SK-N-SH (cell line): Measurements from ENCODE around the gene CACNA1D.

Source experiments
- CTCF ChIP-seq: fragments of 200-600 bp; sonication (generic); IDR thresholded peaks from 2 replicates; pipeline ENCODE4 v1.6.1; 2017; ENCODE audit warnings: antibody characterized with exemption, mild to moderate bottlenecking, moderate library complexity
- ELF1 ChIP-seq: IDR thresholded peaks from 2 replicates; pipeline ENCODE4 v1.4.0; 2012
- EP300 ChIP-seq, 2 experiments: IDR thresholded peaks; 2 replicates each; pipeline versions ENCODE4 v1.4.0 to v1.6.1; 2012; ENCODE audit warnings: borderline replicate concordance in 1 of 2, low read depth in 1 of 2, low read length in 1 of 2
- GABPA ChIP-seq: IDR thresholded peaks from 2 replicates; pipeline ENCODE4 v1.4.0; 2012; ENCODE audit warnings: low read depth, mild to moderate bottlenecking
- JUND ChIP-seq: IDR thresholded peaks from 2 replicates; pipeline ENCODE4 v1.4.0; 2012
- MXI1 ChIP-seq: IDR thresholded peaks from 2 replicates; pipeline ENCODE4 v1.6.1; 2012; ENCODE audit warnings: mild to moderate bottlenecking, low read depth, low read length, improper control_type of control experiment
- POLR2AphosphoS5 ChIP-seq: IDR thresholded peaks from 2 replicates; pipeline ENCODE4 v1.6.1; 2012; ENCODE audit warnings: low read depth, low read length
- RAD21 ChIP-seq: IDR thresholded peaks from 2 replicates; pipeline ENCODE4 v1.6.1; 2012; ENCODE audit warnings: mild to moderate bottlenecking, low read length
- RCOR1 ChIP-seq: fragments of 150-350 bp; IDR thresholded peaks from 2 replicates; pipeline ENCODE4 v1.6.1; 2017; ENCODE audit warnings: antibody characterized with exemption, low read length
- RFX5 ChIP-seq: IDR thresholded peaks from 2 replicates; pipeline ENCODE4 v1.6.1; 2012; ENCODE audit warnings: mild to moderate bottlenecking, improper control_type of control experiment, low read length
- SMC3 ChIP-seq: IDR thresholded peaks from 2 replicates; pipeline ENCODE4 v1.6.1; 2012; ENCODE audit warnings: low read depth, low read length, improper control_type of control experiment
- TAF1 ChIP-seq: IDR thresholded peaks from 2 replicates; pipeline ENCODE4 v1.6.1; 2012; ENCODE audit warnings: low read depth, mild to moderate bottlenecking, low read length, moderate library complexity, borderline replicate concordance
- USF1 ChIP-seq: IDR thresholded peaks from 2 replicates; pipeline ENCODE4 v1.4.0; 2012; ENCODE audit warnings: low read depth, borderline replicate concordance
- TF ChIP-seq, protein P1 (sequence below): IDR thresholded peaks from 2 replicates; pipeline ENCODE4 v1.6.1; 2012; ENCODE audit warnings: mild to moderate bottlenecking, low read depth, low read length, moderate library complexity

GRCh38 chr3:53670721-53671120 is 176.3 kb downstream of the CACNA1D start:
- no peak for TF ChIP-seq CTCF
- TF ChIP-seq, protein P1, sequence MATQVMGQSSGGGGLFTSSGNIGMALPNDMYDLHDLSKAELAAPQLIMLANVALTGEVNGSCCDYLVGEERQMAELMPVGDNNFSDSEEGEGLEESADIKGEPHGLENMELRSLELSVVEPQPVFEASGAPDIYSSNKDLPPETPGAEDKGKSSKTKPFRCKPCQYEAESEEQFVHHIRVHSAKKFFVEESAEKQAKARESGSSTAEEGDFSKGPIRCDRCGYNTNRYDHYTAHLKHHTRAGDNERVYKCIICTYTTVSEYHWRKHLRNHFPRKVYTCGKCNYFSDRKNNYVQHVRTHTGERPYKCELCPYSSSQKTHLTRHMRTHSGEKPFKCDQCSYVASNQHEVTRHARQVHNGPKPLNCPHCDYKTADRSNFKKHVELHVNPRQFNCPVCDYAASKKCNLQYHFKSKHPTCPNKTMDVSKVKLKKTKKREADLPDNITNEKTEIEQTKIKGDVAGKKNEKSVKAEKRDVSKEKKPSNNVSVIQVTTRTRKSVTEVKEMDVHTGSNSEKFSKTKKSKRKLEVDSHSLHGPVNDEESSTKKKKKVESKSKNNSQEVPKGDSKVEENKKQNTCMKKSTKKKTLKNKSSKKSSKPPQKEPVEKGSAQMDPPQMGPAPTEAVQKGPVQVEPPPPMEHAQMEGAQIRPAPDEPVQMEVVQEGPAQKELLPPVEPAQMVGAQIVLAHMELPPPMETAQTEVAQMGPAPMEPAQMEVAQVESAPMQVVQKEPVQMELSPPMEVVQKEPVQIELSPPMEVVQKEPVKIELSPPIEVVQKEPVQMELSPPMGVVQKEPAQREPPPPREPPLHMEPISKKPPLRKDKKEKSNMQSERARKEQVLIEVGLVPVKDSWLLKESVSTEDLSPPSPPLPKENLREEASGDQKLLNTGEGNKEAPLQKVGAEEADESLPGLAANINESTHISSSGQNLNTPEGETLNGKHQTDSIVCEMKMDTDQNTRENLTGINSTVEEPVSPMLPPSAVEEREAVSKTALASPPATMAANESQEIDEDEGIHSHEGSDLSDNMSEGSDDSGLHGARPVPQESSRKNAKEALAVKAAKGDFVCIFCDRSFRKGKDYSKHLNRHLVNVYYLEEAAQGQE = no peak
- no peak for TF ChIP-seq SMC3
- TF ChIP-seq POLR2AphosphoS5 = no peak
- TF ChIP-seq GABPA = no peak
- no peak for TF ChIP-seq RAD21
- no peak for TF ChIP-seq RCOR1
- no peak for TF ChIP-seq USF1
- no peak for TF ChIP-seq ELF1
- no peak for TF ChIP-seq TAF1
- no peak for TF ChIP-seq MXI1
- no peak for TF ChIP-seq RFX5
- no peak for TF ChIP-seq JUND
- TF ChIP-seq EP300 (IDR thresholded peaks at IDR 0.05; ENCODE audit: borderline replicate concordance in 1 of 2, low read depth in 1 of 2, low read length in 1 of 2) = no peak
